ENCODE data around the gene STXBP5. TPM values are rescaled to one million over a fixed set of nuclear protein-coding genes. Genes with fewer than 3 reads are reported as not detected.
"Not testable (repeated sequence)": the region's sequence is repeated elsewhere in the genome, so short reads cannot be mapped to it uniquely, and the experiment has no call there.

STXBP5 gene
- total RNA-seq, 1 experiment from 2014 or later, result 10.1 TPM

DNA sequence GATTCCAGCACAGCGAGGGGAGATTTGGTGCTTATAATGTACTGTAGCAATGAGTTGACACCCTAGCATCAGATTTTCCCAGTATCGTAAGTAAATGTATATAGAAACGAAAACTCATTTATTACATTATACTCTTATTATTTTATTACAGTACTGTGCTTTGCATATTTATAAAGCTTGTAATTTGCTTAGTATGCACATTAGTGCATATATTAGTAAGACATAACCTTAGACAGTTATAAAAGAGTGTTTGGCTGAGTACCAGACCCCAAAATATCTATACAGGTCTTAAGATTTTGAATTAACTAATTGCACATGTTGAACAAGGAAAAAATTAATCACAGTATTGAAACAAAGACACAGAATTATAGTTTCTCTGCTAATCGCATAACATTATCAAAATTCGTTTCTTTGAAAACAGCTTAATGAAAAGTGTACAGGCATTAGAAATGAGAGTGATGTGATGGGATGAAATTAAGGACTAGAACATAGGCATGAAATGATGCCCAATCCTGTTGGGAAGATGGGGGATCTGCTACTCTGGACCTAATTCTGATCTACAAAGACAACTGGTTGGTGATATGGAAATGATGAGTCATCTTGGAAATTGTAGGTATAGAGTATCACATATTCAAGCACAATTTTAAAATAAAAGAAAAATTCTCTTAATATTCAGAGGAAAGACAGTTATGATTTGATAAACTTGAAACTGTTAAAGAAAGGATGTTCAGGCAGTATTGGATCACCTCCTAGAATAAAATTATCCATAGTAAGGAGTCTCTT, 42.8 kb downstream of the STXBP5 start:
- Mint-ChIP-seq H3K4me3 (ENCODE audit: low read depth, unreplicated experiment) (no peak overlapping the region), H3K9me3 (ENCODE audit: low read depth, unreplicated experiment) (no peaks in the 10 kb centered on the region), H3K27ac (ENCODE audit: unreplicated experiment) (no peak overlapping the region), H3K4me1 (ENCODE audit: low read depth, unreplicated experiment) (no peaks in the 10 kb centered on the region), H3K36me3 (ENCODE audit: insufficient read depth, unreplicated experiment) (peaks cover 4% of the 10 kb centered on the region), H3K27me3 (ENCODE audit: unreplicated experiment) (no peaks in the 10 kb centered on the region)
- TF ChIP-seq, protein P1, sequence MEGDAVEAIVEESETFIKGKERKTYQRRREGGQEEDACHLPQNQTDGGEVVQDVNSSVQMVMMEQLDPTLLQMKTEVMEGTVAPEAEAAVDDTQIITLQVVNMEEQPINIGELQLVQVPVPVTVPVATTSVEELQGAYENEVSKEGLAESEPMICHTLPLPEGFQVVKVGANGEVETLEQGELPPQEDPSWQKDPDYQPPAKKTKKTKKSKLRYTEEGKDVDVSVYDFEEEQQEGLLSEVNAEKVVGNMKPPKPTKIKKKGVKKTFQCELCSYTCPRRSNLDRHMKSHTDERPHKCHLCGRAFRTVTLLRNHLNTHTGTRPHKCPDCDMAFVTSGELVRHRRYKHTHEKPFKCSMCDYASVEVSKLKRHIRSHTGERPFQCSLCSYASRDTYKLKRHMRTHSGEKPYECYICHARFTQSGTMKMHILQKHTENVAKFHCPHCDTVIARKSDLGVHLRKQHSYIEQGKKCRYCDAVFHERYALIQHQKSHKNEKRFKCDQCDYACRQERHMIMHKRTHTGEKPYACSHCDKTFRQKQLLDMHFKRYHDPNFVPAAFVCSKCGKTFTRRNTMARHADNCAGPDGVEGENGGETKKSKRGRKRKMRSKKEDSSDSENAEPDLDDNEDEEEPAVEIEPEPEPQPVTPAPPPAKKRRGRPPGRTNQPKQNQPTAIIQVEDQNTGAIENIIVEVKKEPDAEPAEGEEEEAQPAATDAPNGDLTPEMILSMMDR (IDR thresholded peaks at IDR 0.05; ENCODE audit: unreplicated experiment), result no peak
- intact Hi-C loops (cut with micrococcal nuclease; ENCODE audit: unreplicated experiment), result no loop called here
- CTCF ChIA-PET, result no interaction called here
- no peak for DNase-seq
- BruUV-seq (replicated peaks), result no TSS peak

DNA sequence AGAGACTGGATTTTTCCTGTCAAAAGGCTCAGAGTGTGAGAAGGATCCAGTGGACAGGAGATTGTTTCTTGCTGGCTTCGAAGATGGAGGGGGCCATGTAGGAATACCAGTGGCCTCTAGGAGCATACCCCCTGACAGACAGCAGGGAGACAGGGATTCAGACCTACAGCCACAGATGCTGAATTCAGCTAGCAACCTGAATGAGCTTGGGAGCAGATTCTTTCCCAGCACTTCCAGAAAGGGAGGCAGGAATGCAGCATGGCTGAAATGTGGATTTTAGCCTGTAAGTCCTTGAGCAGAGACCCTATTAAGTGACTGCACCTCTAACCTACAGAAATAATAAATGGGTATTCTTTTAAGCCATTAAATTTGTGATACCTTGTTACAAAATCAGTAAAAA, 44.6 kb downstream of the STXBP5 start:
- no TSS peak for BruUV-seq (replicated peaks)
- TF ChIP-seq, protein P1 (IDR thresholded peaks at IDR 0.05; ENCODE audit: unreplicated experiment), result no peak
- peaks cover 4% of the 10 kb centered on the region for H3K36me3 Mint-ChIP-seq (ENCODE audit: insufficient read depth, unreplicated experiment)
- intact Hi-C loops (cut with micrococcal nuclease; ENCODE audit: unreplicated experiment), result no loop called here
- no peak for DNase-seq
- no peak overlapping the region for H3K27ac Mint-ChIP-seq (ENCODE audit: unreplicated experiment)
- H3K4me3 Mint-ChIP-seq (ENCODE audit: low read depth, unreplicated experiment), result no peak overlapping the region
- no peaks in the 10 kb centered on the region for H3K9me3 Mint-ChIP-seq (ENCODE audit: low read depth, unreplicated experiment)
- H3K4me1 Mint-ChIP-seq (ENCODE audit: low read depth, unreplicated experiment), result no peaks in the 10 kb centered on the region
- CTCF ChIA-PET, result no interaction called here
- H3K27me3 Mint-ChIP-seq (ENCODE audit: unreplicated experiment), result no peaks in the 10 kb centered on the region

DNA sequence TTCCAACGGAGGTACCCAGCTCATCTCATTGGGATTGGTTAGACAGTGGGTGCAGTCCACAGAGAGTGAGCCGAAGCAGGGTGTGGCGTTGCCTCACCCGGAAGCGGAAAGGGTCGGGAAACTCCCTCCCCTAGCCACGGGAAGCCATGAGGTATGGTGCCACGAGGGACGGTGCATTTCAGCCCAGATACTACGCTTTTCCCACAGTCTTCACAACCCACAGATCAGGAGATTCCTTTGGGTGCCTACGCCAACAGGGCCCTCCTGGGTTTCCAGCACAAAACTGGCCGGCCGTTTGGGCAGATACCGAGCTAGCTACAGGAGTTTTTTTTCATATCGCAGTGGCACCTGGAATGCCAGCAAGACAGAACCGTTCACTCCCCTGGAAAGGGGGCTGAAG, 46.9 kb downstream of the STXBP5 start:
- TF ChIP-seq, protein P1 (IDR thresholded peaks at IDR 0.05; ENCODE audit: unreplicated experiment), result no peak
- CTCF ChIA-PET, result no interaction called here
- intact Hi-C loops (cut with micrococcal nuclease; ENCODE audit: unreplicated experiment), result no loop called here
- Mint-ChIP-seq H3K4me3 (ENCODE audit: low read depth, unreplicated experiment) (no peak overlapping the region), H3K36me3 (ENCODE audit: insufficient read depth, unreplicated experiment) (peaks cover 4% of the 10 kb centered on the region), H3K27ac (ENCODE audit: unreplicated experiment) (no peak overlapping the region), H3K4me1 (ENCODE audit: low read depth, unreplicated experiment) (no peaks in the 10 kb centered on the region), H3K9me3 (ENCODE audit: low read depth, unreplicated experiment) (no peaks in the 10 kb centered on the region), H3K27me3 (ENCODE audit: unreplicated experiment) (no peaks in the 10 kb centered on the region)
- no TSS peak for BruUV-seq (replicated peaks)
- no peak for DNase-seq

DNA sequence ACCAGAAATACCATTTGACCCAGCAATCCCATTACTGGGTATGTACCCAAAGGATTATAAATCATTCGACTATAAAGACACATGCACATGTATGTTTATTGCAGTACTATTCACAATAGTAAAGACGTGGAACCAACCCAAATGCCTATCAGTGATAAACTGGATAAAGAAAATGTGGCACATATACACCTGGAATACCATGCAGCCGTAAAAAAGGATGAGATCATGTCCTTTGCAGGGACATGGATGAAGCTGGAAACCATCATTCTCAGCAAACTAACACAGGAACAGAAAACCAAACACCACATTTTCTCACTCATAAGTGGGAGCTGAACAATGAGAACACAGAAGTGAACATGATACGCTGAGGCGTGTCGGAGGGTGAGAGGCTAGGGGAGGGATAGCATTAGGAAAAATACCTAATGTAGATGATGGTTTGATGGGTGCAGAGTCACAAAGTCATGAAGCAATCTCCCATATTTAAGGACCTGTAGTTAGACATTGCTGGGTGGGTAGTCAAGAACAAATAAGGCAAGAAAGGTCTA, 50.8 kb downstream of the STXBP5 start:
- H3K27ac Mint-ChIP-seq (ENCODE audit: unreplicated experiment); H3K4me3 Mint-ChIP-seq (ENCODE audit: low read depth, unreplicated experiment); DNase-seq; BruUV-seq (replicated peaks); H3K27me3 Mint-ChIP-seq (ENCODE audit: unreplicated experiment); H3K9me3 Mint-ChIP-seq (ENCODE audit: low read depth, unreplicated experiment); H3K4me1 Mint-ChIP-seq (ENCODE audit: low read depth, unreplicated experiment); H3K36me3 Mint-ChIP-seq (ENCODE audit: insufficient read depth, unreplicated experiment); CTCF ChIA-PET; intact Hi-C loops (cut with micrococcal nuclease; ENCODE audit: unreplicated experiment): not testable (repeated sequence)

All from Calu3 (cell line).